Measurements from ENCODE around the gene ZG16B.

ZG16B gene

DNA sequence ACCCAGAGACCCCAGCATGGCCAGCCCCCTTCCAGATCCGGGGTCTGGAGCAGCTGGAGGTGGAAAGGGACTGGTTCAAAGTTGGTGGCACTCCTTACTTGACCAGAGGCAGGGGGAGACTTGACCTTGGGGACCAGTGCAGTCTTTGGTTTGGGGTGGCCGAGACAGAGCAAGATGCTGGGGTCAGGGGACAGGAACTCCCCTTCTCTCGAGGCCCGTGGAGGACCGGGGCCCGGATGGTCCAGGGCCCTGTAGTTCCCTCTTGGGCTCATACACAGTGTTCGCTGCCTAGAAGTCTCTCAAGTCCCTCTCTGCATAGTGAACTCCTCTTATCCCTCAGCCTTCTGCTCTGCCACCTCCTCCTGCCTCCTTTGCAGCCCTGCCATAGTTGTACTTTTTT lies 42.1 kb upstream of the ZG16B start:
- Histone ChIP-seq H3K9me3 (ENCODE audit: control insufficient read depth in 5 of 5, low read length in 5 of 5) (no peaks in the 10 kb centered on the region), H3K36me3 (ENCODE audit: control insufficient read depth in 5 of 5, insufficient read depth in 5 of 5, low read length in 5 of 5) (no peaks in the 10 kb centered on the region), H3K4me1 (ENCODE audit: control insufficient read depth in 5 of 5, insufficient read depth in 5 of 5, low read length in 5 of 5) (peaks cover 0 to 10% (median 8%) of the 10 kb centered on the region in 5 donors), H3K4me3 (ENCODE audit: low read depth in 1 of 5, low read length in 5 of 5) (no peak overlapping the region), H3K9ac (ENCODE audit: low read length in 5 of 5) (no peak overlapping the region), H3K27me3 (ENCODE audit: control insufficient read depth in 5 of 5, insufficient read depth in 4 of 5, low read length in 5 of 5) (peaks cover 38 to 72% (median 64%) of the 10 kb centered on the region in 5 donors), H3K27ac (ENCODE audit: low read depth, low read length) (no peak overlapping the region)

GRCh38 chr16:2790631-2791030 lies 39.5 kb upstream of the ZG16B start:
- Histone ChIP-seq H3K4me1 (ENCODE audit: control insufficient read depth in 5 of 5, insufficient read depth in 5 of 5, low read length in 5 of 5) (peaks cover 0 to 3% (median under 1%) of the 10 kb centered on the region in 5 donors), H3K36me3 (ENCODE audit: control insufficient read depth in 5 of 5, insufficient read depth in 5 of 5, low read length in 5 of 5) (no peaks in the 10 kb centered on the region), H3K4me3 (ENCODE audit: low read depth in 1 of 5, low read length in 5 of 5) (no peak overlapping the region), H3K9me3 (ENCODE audit: control insufficient read depth in 5 of 5, low read length in 5 of 5) (no peaks in the 10 kb centered on the region), H3K27ac (ENCODE audit: low read depth, low read length) (no peak overlapping the region), H3K9ac (ENCODE audit: low read length in 5 of 5) (no peak overlapping the region), H3K27me3 (ENCODE audit: control insufficient read depth in 5 of 5, insufficient read depth in 4 of 5, low read length in 5 of 5) (peaks cover 21 to 52% (median 38%) of the 10 kb centered on the region in 5 donors)

DNA sequence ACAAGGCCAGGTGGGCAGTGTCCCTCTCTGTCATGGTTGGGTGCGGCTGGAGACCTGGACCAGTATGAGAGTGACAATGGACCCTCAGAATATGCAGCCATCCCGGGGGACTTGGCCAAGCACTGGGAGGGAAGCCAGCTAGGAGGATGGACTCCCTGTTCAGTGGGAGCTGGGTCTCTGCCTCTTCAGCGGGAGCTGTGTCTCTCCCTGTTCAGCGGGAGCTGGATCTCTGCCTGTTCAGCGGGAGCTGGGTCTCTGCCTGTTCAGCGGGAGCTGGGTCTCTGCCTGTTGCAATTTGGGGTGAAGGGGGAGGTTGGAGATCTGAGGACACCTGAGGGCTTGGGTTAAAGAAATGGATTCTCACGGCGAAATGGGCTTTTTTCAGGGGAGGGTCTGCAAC lies 38.9 kb upstream of the ZG16B start:
- Histone ChIP-seq H3K9ac (ENCODE audit: low read length in 5 of 5) (no peak overlapping the region), H3K4me1 (ENCODE audit: control insufficient read depth in 5 of 5, insufficient read depth in 5 of 5, low read length in 5 of 5) (peaks cover 0 to 2% (median 0%) of the 10 kb centered on the region in 5 donors), H3K9me3 (ENCODE audit: control insufficient read depth in 5 of 5, low read length in 5 of 5) (no peaks in the 10 kb centered on the region), H3K36me3 (ENCODE audit: control insufficient read depth in 5 of 5, insufficient read depth in 5 of 5, low read length in 5 of 5) (no peaks in the 10 kb centered on the region), H3K4me3 (ENCODE audit: low read depth in 1 of 5, low read length in 5 of 5) (no peak overlapping the region), H3K27ac (ENCODE audit: low read depth, low read length) (no peak overlapping the region), H3K27me3 (ENCODE audit: control insufficient read depth in 5 of 5, insufficient read depth in 4 of 5, low read length in 5 of 5) (peaks cover 16 to 46% (median 36%) of the 10 kb centered on the region in 5 donors)

DNA sequence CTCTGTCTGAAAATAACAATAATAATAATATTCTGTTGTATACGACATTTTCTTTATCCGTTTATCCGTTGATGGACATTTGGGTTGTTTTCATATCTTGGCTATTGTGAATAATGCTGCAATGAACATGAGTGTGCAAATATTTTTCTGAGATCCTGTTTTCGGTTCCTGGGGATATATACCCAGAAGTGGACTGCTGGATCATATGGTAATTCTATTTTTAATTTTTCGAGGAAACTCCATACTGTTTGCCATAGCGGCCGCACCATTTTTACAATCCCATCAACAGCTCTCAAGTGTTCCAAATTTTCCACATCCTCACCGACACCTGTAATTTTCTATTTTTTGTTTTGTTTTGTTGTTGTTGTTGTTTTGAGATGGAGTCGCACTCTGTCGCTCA lies 37.2 kb upstream of the ZG16B start:
- H3K9ac ChIP-seq (ENCODE audit: low read length in 5 of 5) = no peak overlapping the region
- no peaks in the 10 kb centered on the region for H3K9me3 ChIP-seq (ENCODE audit: control insufficient read depth in 5 of 5, low read length in 5 of 5)
- peaks cover 0 to 2% (median 0%) of the 10 kb centered on the region in 5 donors for H3K4me1 ChIP-seq (ENCODE audit: control insufficient read depth in 5 of 5, insufficient read depth in 5 of 5, low read length in 5 of 5)
- H3K27me3 ChIP-seq (ENCODE audit: control insufficient read depth in 5 of 5, insufficient read depth in 4 of 5, low read length in 5 of 5) = peaks cover 8 to 37% (median 26%) of the 10 kb centered on the region in 5 donors
- no peak overlapping the region for H3K27ac ChIP-seq (ENCODE audit: low read depth, low read length)
- H3K36me3 ChIP-seq (ENCODE audit: control insufficient read depth in 5 of 5, insufficient read depth in 5 of 5, low read length in 5 of 5) = no peaks in the 10 kb centered on the region
- no peak overlapping the region for H3K4me3 ChIP-seq (ENCODE audit: low read depth in 1 of 5, low read length in 5 of 5)

- Histone ChIP-seq H3K27me3 (ENCODE audit: control insufficient read depth in 5 of 5, insufficient read depth in 4 of 5, low read length in 5 of 5) (peaks cover 13 to 26% (median 18%) of the 10 kb centered on the region in 5 donors), H3K9me3 (ENCODE audit: control insufficient read depth in 5 of 5, low read length in 5 of 5) (no peaks in the 10 kb centered on the region), H3K36me3 (ENCODE audit: control insufficient read depth in 5 of 5, insufficient read depth in 5 of 5, low read length in 5 of 5) (no peaks in the 10 kb centered on the region), H3K9ac (ENCODE audit: low read length in 5 of 5) (no peak overlapping the region), H3K4me1 (ENCODE audit: control insufficient read depth in 5 of 5, insufficient read depth in 5 of 5, low read length in 5 of 5) (peaks cover 0 to 2% (median 0%) of the 10 kb centered on the region in 5 donors), H3K27ac (ENCODE audit: low read depth, low read length) (no peak overlapping the region), H3K4me3 (ENCODE audit: low read depth in 1 of 5, low read length in 5 of 5) (no peak overlapping the region)
Observed at GRCh38 chr16:2795395-2796143, 34.5 kb upstream of the ZG16B start.

DNA sequence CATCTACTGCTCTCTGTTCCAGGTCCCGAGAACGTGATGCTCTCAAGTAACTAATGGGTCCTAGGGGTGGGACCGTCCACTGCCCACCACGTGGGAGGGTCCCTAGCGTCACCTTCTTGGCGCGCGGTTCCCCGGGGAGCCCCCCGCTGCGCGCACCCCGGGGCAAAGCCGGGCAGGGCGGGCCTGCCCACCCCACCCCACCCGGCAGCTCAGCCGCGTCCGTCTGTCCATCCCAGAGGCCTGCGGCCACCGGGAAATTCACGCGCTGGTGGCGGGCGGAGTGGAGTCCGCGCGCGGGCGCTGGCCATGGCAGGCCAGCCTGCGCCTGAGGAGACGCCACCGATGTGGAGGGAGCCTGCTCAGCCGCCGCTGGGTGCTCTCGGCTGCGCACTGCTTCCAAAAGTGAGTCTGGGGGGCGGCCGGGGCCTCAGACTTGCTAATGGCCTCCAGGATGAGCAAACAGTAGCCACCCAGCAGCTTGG lies 31.3 kb upstream of the ZG16B start:
- Histone ChIP-seq H3K27ac (ENCODE audit: low read depth, low read length) (no peak overlapping the region), H3K36me3 (ENCODE audit: control insufficient read depth in 5 of 5, insufficient read depth in 5 of 5, low read length in 5 of 5) (no peaks in the 10 kb centered on the region), H3K9ac (ENCODE audit: low read length in 5 of 5) (no peak overlapping the region), H3K4me1 (ENCODE audit: control insufficient read depth in 5 of 5, insufficient read depth in 5 of 5, low read length in 5 of 5) (peaks cover 0 to 2% (median 0%) of the 10 kb centered on the region in 5 donors), H3K4me3 (ENCODE audit: low read depth in 1 of 5, low read length in 5 of 5) (no peak overlapping the region), H3K27me3 (ENCODE audit: control insufficient read depth in 5 of 5, insufficient read depth in 4 of 5, low read length in 5 of 5) (peaks cover 7 to 16% (median 9%) of the 10 kb centered on the region in 5 donors), H3K9me3 (ENCODE audit: control insufficient read depth in 5 of 5, low read length in 5 of 5) (peaks cover 2 to 7% (median 4%) of the 10 kb centered on the region in 5 donors)

DNA sequence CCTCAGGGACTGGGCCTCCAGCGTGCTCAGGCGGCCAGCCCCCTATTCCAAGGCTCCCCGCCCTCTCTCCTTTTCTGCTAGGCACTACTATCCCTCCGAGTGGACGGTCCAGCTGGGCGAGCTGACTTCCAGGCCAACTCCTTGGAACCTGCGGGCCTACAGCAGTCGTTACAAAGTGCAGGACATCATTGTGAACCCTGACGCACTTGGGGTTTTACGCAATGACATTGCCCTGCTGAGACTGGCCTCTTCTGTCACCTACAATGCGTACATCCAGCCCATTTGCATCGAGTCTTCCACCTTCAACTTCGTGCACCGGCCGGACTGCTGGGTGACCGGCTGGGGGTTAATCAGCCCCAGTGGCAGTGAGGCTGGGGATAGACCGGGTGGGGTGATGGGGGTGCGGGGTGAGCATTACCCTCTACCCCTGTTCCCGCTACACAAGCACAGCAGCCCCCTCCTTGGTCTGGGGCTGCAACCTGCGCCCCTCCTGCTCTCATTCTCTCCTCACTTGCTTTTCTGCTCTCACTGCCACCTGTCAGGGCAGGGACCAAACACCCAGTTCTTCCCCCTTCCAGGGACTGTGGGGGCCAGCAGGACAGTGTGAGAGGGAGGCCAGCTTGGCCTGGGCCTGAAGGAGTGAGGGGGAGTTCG lies 30.8 kb upstream of the ZG16B start:
- Histone ChIP-seq H3K36me3 (ENCODE audit: control insufficient read depth in 5 of 5, insufficient read depth in 5 of 5, low read length in 5 of 5) (no peaks in the 10 kb centered on the region), H3K27me3 (ENCODE audit: control insufficient read depth in 5 of 5, insufficient read depth in 4 of 5, low read length in 5 of 5) (peaks cover 7 to 16% (median 9%) of the 10 kb centered on the region in 5 donors), H3K9ac (ENCODE audit: low read length in 5 of 5) (no peak overlapping the region), H3K9me3 (ENCODE audit: control insufficient read depth in 5 of 5, low read length in 5 of 5) (peaks cover 7 to 13% (median 10%) of the 10 kb centered on the region in 5 donors), H3K27ac (ENCODE audit: low read depth, low read length) (no peak overlapping the region), H3K4me1 (ENCODE audit: control insufficient read depth in 5 of 5, insufficient read depth in 5 of 5, low read length in 5 of 5) (no peaks in the 10 kb centered on the region), H3K4me3 (ENCODE audit: low read depth in 1 of 5, low read length in 5 of 5) (no peak overlapping the region)

- Histone ChIP-seq H3K27me3 (ENCODE audit: control insufficient read depth in 5 of 5, insufficient read depth in 4 of 5, low read length in 5 of 5) (peaks cover 7 to 16% (median 11%) of the 10 kb centered on the region in 5 donors), H3K36me3 (ENCODE audit: control insufficient read depth in 5 of 5, insufficient read depth in 5 of 5, low read length in 5 of 5) (no peaks in the 10 kb centered on the region), H3K9me3 (ENCODE audit: control insufficient read depth in 5 of 5, low read length in 5 of 5) (peaks cover 10 to 18% (median 15%) of the 10 kb centered on the region in 5 donors), H3K27ac (ENCODE audit: low read depth, low read length) (no peak overlapping the region), H3K4me1 (ENCODE audit: control insufficient read depth in 5 of 5, insufficient read depth in 5 of 5, low read length in 5 of 5) (no peaks in the 10 kb centered on the region), H3K4me3 (ENCODE audit: low read depth in 1 of 5, low read length in 5 of 5) (no peak overlapping the region), H3K9ac (ENCODE audit: low read length in 5 of 5) (no peak overlapping the region)
Observed at GRCh38 chr16:2799859-2800226, 30.3 kb upstream of the ZG16B start.

GRCh38 chr16:2803545-2804195 lies 26.4 kb upstream of the ZG16B start:
- no peak overlapping the region for H3K27ac ChIP-seq (ENCODE audit: low read depth, low read length)

GRCh38 chr16:2804728-2805127 lies 25.4 kb upstream of the ZG16B start:
- Histone ChIP-seq H3K27me3 (ENCODE audit: control insufficient read depth in 5 of 5, insufficient read depth in 4 of 5, low read length in 5 of 5) (peaks cover 4 to 21% (median 11%) of the 10 kb centered on the region in 5 donors), H3K9me3 (ENCODE audit: control insufficient read depth in 5 of 5, low read length in 5 of 5) (peaks cover 10 to 21% (median 15%) of the 10 kb centered on the region in 5 donors), H3K36me3 (ENCODE audit: control insufficient read depth in 5 of 5, insufficient read depth in 5 of 5, low read length in 5 of 5) (no peaks in the 10 kb centered on the region), H3K9ac (ENCODE audit: low read length in 5 of 5) (no peak overlapping the region), H3K27ac (ENCODE audit: low read depth, low read length) (no peak overlapping the region), H3K4me3 (ENCODE audit: low read depth in 1 of 5, low read length in 5 of 5) (no peak overlapping the region), H3K4me1 (ENCODE audit: control insufficient read depth in 5 of 5, insufficient read depth in 5 of 5, low read length in 5 of 5) (no peaks in the 10 kb centered on the region)

More at GRCh38 chr16:2803545-2804195, 26.4 kb upstream of the ZG16B start:
- Histone ChIP-seq H3K36me3 (ENCODE audit: control insufficient read depth in 5 of 5, insufficient read depth in 5 of 5, low read length in 5 of 5) (no peaks in the 10 kb centered on the region), H3K4me1 (ENCODE audit: control insufficient read depth in 5 of 5, insufficient read depth in 5 of 5, low read length in 5 of 5) (no peaks in the 10 kb centered on the region), H3K4me3 (ENCODE audit: low read depth in 1 of 5, low read length in 5 of 5) (peak overlapping the region in 1 of 5 donors; percentile 34), H3K27me3 (ENCODE audit: control insufficient read depth in 5 of 5, insufficient read depth in 4 of 5, low read length in 5 of 5) (peaks cover 8 to 25% (median 17%) of the 10 kb centered on the region in 5 donors), H3K9me3 (ENCODE audit: control insufficient read depth in 5 of 5, low read length in 5 of 5) (peaks cover 10 to 21% (median 15%) of the 10 kb centered on the region in 5 donors), H3K9ac (ENCODE audit: low read length in 5 of 5) (no peak overlapping the region)
